Activated T-helper 1 cell treated with anti-CD3 and anti-CD28 coated beads, Interleukin-12 subunit alpha, Interleukin-12 subunit beta, Interleukin-2, Interleukin-4 antibody, amounts not matched to agents 30 ng/mL and 10 ng/mL and 1 ng/mL, durations not matched to agents 14 hours and 24 hours and 36 hours (primary cell): ENCODE data around the gene IQCN. TPM values are rescaled to one million over a fixed set of nuclear protein-coding genes. Genes with fewer than 3 reads are reported as not detected.
A peak's percentile ranks its signal among the peaks of the same experiment; 100 is the strongest.

Experiments
- DNase-seq: peaks from one replicate; pipeline ENCODE4 v3.0.0; 2021; ENCODE audit warnings: low spot score
- H3K27ac Mint-ChIP-seq: one replicate; pipeline ENCODE4 v1.8.0; 2021; ENCODE audit warnings: mild to moderate bottlenecking, mixed read lengths
- H3K27me3 Mint-ChIP-seq: one replicate; pipeline ENCODE4 v1.8.0; 2022; ENCODE audit warnings: mild to moderate bottlenecking, moderate library complexity, mixed read lengths; ENCODE audit not compliant: insufficient read depth
- H3K36me3 Mint-ChIP-seq: one replicate; pipeline ENCODE4 v1.8.0; 2021; ENCODE audit warnings: low read depth, mixed read lengths
- H3K4me1 Mint-ChIP-seq: one replicate; pipeline ENCODE4 v1.8.0; 2021; ENCODE audit warnings: low read depth, mixed read lengths
- H3K4me3 Mint-ChIP-seq: one replicate; pipeline ENCODE4 v1.8.0; 2021; ENCODE audit warnings: mild to moderate bottlenecking, moderate library complexity, mixed read lengths
- H3K9me3 Mint-ChIP-seq: one replicate; pipeline ENCODE4 v1.8.0; 2021; ENCODE audit warnings: mixed read lengths
- intact Hi-C: fragments of 100-400 bp; cut with micrococcal nuclease; formaldehyde crosslinking; loops from one replicate; pipeline ENCODE4 v1.15.1; 2024
- total RNA-seq: library from RNA; stranded (reverse); gene quantifications from 2 replicates; pipeline ENCODE4 v1.2.3, GENCODE V29; 2022

IQCN gene
- 2.8 and 3.2 TPM in 2 replicates for total RNA-seq

DNA sequence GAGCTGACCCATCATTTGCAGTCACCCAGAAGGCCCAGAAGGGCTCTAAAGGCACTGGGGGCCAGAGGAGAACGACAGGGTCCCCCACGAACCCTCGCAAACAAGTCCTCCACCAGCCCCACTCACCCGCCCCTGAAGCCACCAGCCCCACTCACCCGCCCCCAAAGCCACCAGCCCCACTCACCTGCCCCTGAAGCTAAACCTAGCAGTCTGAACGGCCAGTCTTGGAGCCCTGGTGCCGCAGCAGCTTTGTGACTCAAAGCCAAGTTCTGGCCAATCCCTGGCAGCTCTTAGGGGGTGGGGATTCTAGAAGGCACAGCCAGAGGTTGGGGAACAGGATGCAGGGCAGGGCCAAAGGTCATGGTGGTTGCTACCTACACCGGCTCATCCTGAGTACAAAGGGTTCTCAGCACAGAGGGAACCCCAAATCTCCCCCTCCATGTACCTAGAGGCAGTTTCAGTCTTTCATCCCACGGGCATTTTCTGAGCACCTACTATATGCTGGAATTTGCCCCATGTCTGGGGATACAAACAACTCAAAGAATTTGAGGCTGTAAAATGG, at the start of gene IQCN:
IQCN (minus strand) TSS at position 234 of the 562 bp plus-strand sequence. CDS start 4,974 bp downstream, outside the sequence.
- DNase-seq: no peak
- Mint-ChIP-seq H3K36me3 (peaks cover 22% of the 10 kb centered on the region), H3K27ac (no peak within 1 kb of the TSS), H3K9me3 (no peaks in the 10 kb centered on the region), H3K27me3 (no peaks in the 10 kb centered on the region), H3K4me1 (peaks cover 8% of the 10 kb centered on the region), H3K4me3 (no peak within 1 kb of the TSS)
- intact Hi-C loops: no loop called here

GRCh38 chr19:18322759-18323460, 48.7 kb upstream of the IQCN start, which contains the start of gene LSM4:
Gene LSM4 (minus strand): TSS chr19:18323076. CDS start chr19:18323020, 56 bp downstream.
- H3K36me3 Mint-ChIP-seq: peaks cover 26% of the 10 kb centered on the region

GRCh38 chr19:18322318-18322758, 48.1 kb upstream of the IQCN start:
- peak; percentile 37 for DNase-seq
- Mint-ChIP-seq H3K4me1 (peaks cover 59% of the 10 kb centered on the region), H3K4me3 (peak overlapping the region; percentile 95), H3K27ac (peak overlapping the region; percentile 93), H3K9me3 (no peaks in the 10 kb centered on the region), H3K36me3 (peaks cover 26% of the 10 kb centered on the region), H3K27me3 (no peaks in the 10 kb centered on the region)
- intact Hi-C loops: loop anchor here (2.0 to 10.0 kb wide), 2 partner anchors 170 to 318 kb away; partner anchors contain the start of genes ARRDC2 and PIK3R2

More at GRCh38 chr19:18322759-18323460, 48.7 kb upstream of the IQCN start, which contains the start of gene LSM4:
- no peaks in the 10 kb centered on the region for H3K9me3 Mint-ChIP-seq
- no peaks in the 10 kb centered on the region for H3K27me3 Mint-ChIP-seq
- H3K27ac Mint-ChIP-seq: peak within 1 kb of the TSS; percentile 93
- H3K4me3 Mint-ChIP-seq: peak within 1 kb of the TSS; percentile 95
- intact Hi-C loops: loop anchor here (1.0 to 10.0 kb wide), 9 partner anchors 19 to 318 kb away; partner anchors contain the start of genes ARRDC2, ELL, PIK3R2 and RAB3A
- H3K4me1 Mint-ChIP-seq: peaks cover 53% of the 10 kb centered on the region
- DNase-seq: peak; percentile 99

GRCh38 chr19:18321734-18322102, 47.5 kb upstream of the IQCN start:
- DNase-seq: no peak
- H3K36me3 Mint-ChIP-seq: peaks cover 26% of the 10 kb centered on the region
- no peaks in the 10 kb centered on the region for H3K9me3 Mint-ChIP-seq
- intact Hi-C loops: loop anchor here (2.0 to 10.0 kb wide), 2 partner anchors 169 to 317 kb away; partner anchors contain the start of genes ARRDC2 and PIK3R2
- H3K27ac Mint-ChIP-seq: peak overlapping the region; percentile 93
- H3K4me3 Mint-ChIP-seq: peak overlapping the region; percentile 95
- H3K27me3 Mint-ChIP-seq: no peaks in the 10 kb centered on the region
- H3K4me1 Mint-ChIP-seq: peaks cover 59% of the 10 kb centered on the region

DNA sequence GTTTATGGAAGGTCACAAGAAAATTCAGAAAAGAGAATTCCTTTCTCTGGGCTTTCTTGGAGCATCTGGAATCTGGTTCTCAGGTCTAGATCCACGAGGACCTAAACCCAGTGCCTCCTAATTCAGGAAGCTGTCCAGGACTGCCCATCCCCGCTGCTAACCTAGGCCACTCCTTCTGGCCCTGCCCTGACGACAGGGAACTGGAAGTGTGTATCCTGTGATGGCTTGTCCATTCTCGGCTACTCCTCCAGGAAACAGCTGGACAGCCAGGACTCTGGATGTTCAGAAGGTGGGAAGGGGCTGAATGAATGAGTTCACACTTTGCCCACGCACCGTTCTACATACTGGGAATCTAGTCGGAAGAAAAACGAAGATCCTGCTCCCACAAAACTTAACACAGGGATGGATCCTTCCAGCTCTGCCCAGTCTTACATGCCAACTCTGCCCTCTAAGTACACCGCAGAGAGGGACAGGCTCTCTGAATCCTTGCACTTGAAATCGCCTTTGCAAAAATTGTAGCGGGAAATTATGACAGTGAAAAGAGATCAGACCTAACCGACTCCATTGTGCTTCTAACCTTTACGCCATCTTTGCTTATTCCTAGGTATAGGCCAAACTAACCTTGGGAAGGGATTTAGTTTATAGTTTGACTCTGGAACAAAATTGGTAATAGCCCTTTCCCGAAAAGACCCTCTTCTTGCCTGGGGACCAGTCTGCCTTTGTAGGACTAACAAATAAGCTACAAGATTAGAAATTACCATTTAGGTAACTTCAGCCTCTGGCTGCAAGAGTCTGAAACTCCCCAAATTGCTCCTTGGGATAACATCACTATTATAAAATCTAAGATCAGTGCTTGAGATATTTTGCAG, 46.8 kb upstream of the IQCN start:
- H3K27ac Mint-ChIP-seq: peak overlapping the region; percentile 93
- peaks cover 59% of the 10 kb centered on the region for H3K4me1 Mint-ChIP-seq
- intact Hi-C loops: loop anchor here (10.0 kb wide), 1 partner anchor 316 kb away; the partner anchor contains the start of gene ARRDC2
- peak overlapping the region; percentile 95 for H3K4me3 Mint-ChIP-seq
- H3K27me3 Mint-ChIP-seq: no peaks in the 10 kb centered on the region
- H3K36me3 Mint-ChIP-seq: peaks cover 26% of the 10 kb centered on the region
- no peaks in the 10 kb centered on the region for H3K9me3 Mint-ChIP-seq
- DNase-seq: no peak

DNA sequence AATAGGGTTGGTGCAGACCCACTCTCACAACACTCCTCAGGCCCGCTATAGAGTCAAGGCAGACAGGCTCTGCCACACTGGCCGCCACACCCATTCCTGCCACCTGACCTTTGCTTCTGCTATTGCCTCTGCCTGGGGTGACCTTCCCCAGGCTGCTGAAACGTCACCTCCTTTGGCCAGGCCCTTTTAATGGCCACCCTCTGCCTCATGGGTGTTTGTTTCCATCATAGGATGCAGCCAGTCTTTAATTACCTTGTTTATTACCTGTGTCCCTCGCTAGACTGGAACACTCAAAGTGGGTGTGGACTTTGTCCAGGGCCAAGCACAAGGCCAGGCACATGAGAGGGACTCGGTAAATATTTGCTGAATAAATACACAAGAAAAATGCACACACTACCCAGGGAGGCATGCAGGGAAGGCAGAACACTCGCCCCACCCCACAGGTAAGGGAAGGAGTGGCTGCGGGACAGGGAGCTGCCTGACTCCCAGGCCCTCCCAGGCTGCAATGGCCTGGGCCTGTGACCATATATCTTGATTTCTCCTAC, 45.4 kb upstream of the IQCN start:
- H3K27ac Mint-ChIP-seq: peak overlapping the region; percentile 84
- H3K4me3 Mint-ChIP-seq: peak overlapping the region; percentile 62
- intact Hi-C loops: loop anchor here (10.0 kb wide), 1 partner anchor 315 kb away; the partner anchor contains the start of gene ARRDC2

GRCh38 chr19:18317961-18318800, 43.9 kb upstream of the IQCN start:
- Mint-ChIP-seq H3K4me1 (peaks cover 49% of the 10 kb centered on the region), H3K27me3 (no peaks in the 10 kb centered on the region), H3K4me3 (peak overlapping the region; percentile 77), H3K27ac (peak overlapping the region; percentile 84), H3K9me3 (no peaks in the 10 kb centered on the region), H3K36me3 (peaks cover 29% of the 10 kb centered on the region)
- intact Hi-C loops: loop anchor here (1.0 kb wide), 1 partner anchor 14 kb away; no protein-coding TSS in a partner anchor
- DNase-seq: no peak

More for the DNA sequence above, 45.4 kb upstream of the IQCN start:
- Mint-ChIP-seq H3K36me3 (peaks cover 26% of the 10 kb centered on the region), H3K4me1 (peaks cover 59% of the 10 kb centered on the region), H3K27me3 (no peaks in the 10 kb centered on the region), H3K9me3 (no peaks in the 10 kb centered on the region)
- no peak for DNase-seq

DNA sequence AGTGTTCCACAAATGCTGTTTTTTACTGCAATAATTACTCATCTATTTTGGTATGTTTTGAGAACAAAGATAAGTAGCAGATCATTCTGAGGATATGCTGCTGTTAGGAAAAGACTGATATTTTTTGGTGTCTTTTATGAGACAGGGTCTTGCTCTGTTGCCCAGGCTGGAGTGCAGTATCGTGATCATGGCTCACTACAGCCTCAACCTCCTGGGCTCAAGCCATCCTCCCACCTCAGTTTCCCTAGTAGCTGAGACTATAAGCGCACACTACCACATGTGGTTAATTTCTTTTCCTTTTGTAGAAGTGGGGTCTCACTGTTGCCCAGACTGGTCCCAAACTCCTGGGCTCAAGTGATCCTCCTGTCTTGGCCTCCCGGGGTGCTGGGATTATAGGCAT, 39.1 kb upstream of the IQCN start:
- H3K36me3 Mint-ChIP-seq: peaks cover 14% of the 10 kb centered on the region
- no peak for DNase-seq
- no peaks in the 10 kb centered on the region for H3K27me3 Mint-ChIP-seq
- H3K4me3 Mint-ChIP-seq: no peak overlapping the region
- no peak overlapping the region for H3K27ac Mint-ChIP-seq
- no peaks in the 10 kb centered on the region for H3K9me3 Mint-ChIP-seq
- intact Hi-C loops: no loop called here
- H3K4me1 Mint-ChIP-seq: peaks cover 10% of the 10 kb centered on the region

- peaks cover 16% of the 10 kb centered on the region for H3K36me3 Mint-ChIP-seq
These were observed 37.9 kb upstream of the IQCN start for GRCh38 chr19:18312092-18312534.

GRCh38 chr19:18311502-18312091, 37.3 kb upstream of the IQCN start:
- intact Hi-C loops: no loop called here
- Mint-ChIP-seq H3K36me3 (peaks cover 19% of the 10 kb centered on the region), H3K27me3 (no peaks in the 10 kb centered on the region), H3K4me1 (peaks cover 9% of the 10 kb centered on the region), H3K27ac (no peak overlapping the region), H3K9me3 (no peaks in the 10 kb centered on the region), H3K4me3 (no peak overlapping the region)
- DNase-seq: no peak

More at GRCh38 chr19:18312092-18312534, 37.9 kb upstream of the IQCN start:
- Mint-ChIP-seq H3K9me3 (no peaks in the 10 kb centered on the region), H3K4me1 (peaks cover 4% of the 10 kb centered on the region), H3K27ac (no peak overlapping the region), H3K4me3 (no peak overlapping the region), H3K27me3 (no peaks in the 10 kb centered on the region)
- DNase-seq: no peak
- intact Hi-C loops: no loop called here

DNA sequence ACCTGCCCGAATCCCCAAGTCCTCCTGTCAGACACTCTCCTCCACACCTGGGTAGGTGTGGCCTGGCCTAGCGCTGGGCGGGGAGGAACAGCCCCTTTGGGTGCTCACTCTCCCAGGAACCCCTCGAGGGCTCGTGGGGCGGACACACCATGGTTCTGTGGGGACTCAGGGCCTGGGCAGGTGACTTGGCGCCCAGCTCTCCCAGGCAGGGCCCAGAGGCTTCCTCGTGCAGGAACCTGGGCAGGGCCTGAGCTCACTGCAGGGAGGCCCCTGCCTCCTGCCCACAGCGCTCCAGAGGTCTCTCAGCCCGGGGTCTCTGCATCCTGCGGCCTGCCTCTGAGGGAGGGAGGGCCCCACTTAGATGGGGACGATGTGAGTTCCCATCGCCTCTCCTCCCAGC, 36.7 kb upstream of the IQCN start:
- Mint-ChIP-seq H3K27me3 (no peaks in the 10 kb centered on the region), H3K4me3 (no peak overlapping the region), H3K27ac (no peak overlapping the region), H3K9me3 (no peaks in the 10 kb centered on the region), H3K36me3 (peaks cover 21% of the 10 kb centered on the region), H3K4me1 (peaks cover 14% of the 10 kb centered on the region)
- intact Hi-C loops: no loop called here
- DNase-seq: no peak
